ENCODE results near the gene CHCHD6.

Gene CHCHD6

GRCh38 chr3:126746395-126747177 lies 42.5 kb downstream of the CHCHD6 start:
- TF ChIP-seq CTCF (IDR thresholded peaks at IDR 0.05; ENCODE audit: low read depth, low read length) = no peak
- no peak overlapping the region for H3K4me3 ChIP-seq (ENCODE audit: low read depth, low read length)

DNA sequence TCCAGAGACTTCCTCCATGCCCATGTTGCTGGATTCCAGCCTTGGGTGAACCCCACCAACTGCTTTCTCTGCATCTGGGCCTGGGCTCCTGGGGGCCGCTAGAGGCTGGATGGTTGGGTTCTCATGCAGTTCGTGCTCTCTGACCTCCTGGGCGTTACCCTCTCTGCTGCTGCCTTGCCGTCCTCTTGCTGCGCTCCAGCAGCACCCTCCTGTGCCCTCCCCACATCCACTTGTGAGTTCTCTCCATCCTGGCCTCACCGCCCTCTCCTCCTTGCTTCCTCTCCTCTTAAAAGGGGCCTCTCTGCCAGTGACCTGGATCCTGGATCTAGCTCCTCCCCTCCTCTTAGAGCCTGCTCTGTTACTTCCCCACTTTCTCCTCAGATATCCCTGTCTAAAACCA lies 43.7 kb downstream of the CHCHD6 start:
- no peak overlapping the region for H3K4me3 ChIP-seq (ENCODE audit: low read depth, low read length)
- no peak for TF ChIP-seq CTCF (IDR thresholded peaks at IDR 0.05; ENCODE audit: low read depth, low read length)

DNA sequence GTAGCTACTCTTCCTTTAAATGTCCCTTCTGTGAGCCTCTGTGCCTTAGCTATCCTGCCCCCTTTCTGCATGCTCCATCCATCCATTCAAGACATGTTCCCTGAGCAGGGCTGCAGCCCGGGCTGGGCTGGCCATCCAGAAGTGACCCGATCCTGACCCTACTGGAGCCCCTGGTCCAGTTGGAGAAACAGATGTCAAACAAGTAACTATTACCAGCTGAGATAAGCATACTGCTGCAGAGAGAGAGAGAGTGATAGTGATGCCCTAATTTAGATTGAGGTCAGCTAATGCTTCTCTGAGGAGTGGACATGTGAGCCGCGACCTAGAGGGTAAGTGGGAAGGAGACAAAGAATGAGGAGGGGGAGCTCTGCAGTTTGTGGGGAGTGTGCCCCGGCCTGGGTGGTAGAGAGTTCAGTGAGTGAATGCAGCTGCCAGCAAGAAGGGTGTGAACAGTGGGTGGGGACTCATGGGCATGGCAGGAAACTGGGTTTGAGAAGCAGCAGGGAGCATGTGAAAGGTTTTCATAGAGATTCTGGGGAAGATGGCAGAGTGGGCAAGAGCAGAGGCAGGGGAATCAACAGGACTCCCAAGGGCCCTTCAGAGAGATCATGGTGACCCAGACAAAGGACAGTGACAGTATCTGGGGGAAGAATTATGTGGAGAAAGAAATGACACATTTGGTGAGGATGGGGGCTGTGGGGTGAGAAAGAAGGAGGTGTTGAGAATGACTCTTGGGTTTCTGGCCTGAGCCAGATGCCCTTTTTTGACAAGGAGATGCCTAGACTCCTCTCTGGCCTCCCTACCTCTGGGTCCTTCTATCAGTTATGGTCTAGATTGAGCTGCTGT lies 44.9 kb downstream of the CHCHD6 start:
- H3K4me3 ChIP-seq (ENCODE audit: low read depth, low read length) = no peak overlapping the region
- no peak for TF ChIP-seq CTCF (IDR thresholded peaks at IDR 0.05; ENCODE audit: low read depth, low read length)

GRCh38 chr3:126749547-126749875 lies 45.5 kb downstream of the CHCHD6 start:
- no peak overlapping the region for H3K4me3 ChIP-seq (ENCODE audit: low read depth, low read length)
- no peak for TF ChIP-seq CTCF (IDR thresholded peaks at IDR 0.05; ENCODE audit: low read depth, low read length)

- no peak overlapping the region for H3K4me3 ChIP-seq (ENCODE audit: low read depth, low read length)
- no peak for TF ChIP-seq CTCF (IDR thresholded peaks at IDR 0.05; ENCODE audit: low read depth, low read length)
Measured at GRCh38 chr3:126749931-126750755, 46.1 kb downstream of the CHCHD6 start.

DNA sequence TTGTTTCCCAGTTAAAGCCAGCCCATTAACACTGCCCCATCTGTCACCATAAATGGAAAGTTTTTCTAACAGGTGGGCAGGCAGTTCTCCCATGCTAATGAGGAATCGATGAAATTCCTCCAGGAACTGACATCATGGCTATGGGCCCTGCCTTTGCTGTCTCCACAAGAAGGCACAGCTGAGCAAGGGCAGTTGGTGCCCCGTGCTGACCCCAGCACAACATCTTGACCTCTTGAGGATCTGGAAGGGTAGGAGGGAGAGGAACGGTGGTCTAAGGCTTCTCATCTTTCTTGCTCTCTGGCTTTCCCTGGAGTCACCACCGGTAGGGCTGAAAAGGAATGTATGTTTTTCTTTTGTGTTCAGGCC lies 46.7 kb downstream of the CHCHD6 start:
- no peak for TF ChIP-seq CTCF (IDR thresholded peaks at IDR 0.05; ENCODE audit: low read depth, low read length)
- H3K4me3 ChIP-seq (ENCODE audit: low read depth, low read length) = no peak overlapping the region

All from WI38 (cell line).